BE2C (cell line): ENCODE data around the gene MYO10.
A peak's percentile ranks its signal among the peaks of the same experiment; 100 is the strongest.

Experiments
- DNase-seq: peaks from one replicate; pipeline ENCODE4 v3.0.0-alpha.2; 2020
- H3K27me3 ChIP-seq: fragments of 250-450 bp; sonication (Bioruptor Pico); 2 replicates; pipeline ENCODE4 v1.5.1; 2020; ENCODE audit warnings: mild to moderate bottlenecking
- H3K36me3 ChIP-seq: fragments of 250-450 bp; sonication (Bioruptor Pico); 2 replicates; pipeline ENCODE4 v1.5.1; 2020; ENCODE audit warnings: mild to moderate bottlenecking
- H3K4me1 ChIP-seq: fragments of 250-450 bp; sonication (Bioruptor Pico); 2 replicates; pipeline ENCODE4 v1.5.1; 2020
- H3K4me3 ChIP-seq: 2 replicates; pipeline ENCODE4 v1.5.1; 2011; ENCODE audit warnings: low read depth, low read length
- H3K9me3 ChIP-seq: fragments of 250-450 bp; sonication (Bioruptor Pico); 2 replicates; pipeline ENCODE4 v1.5.1; 2020
- TF ChIP-seq, protein P1 (sequence below): IDR thresholded peaks from 2 replicates; pipeline ENCODE4 v1.5.1; 2012; ENCODE audit warnings: mild to moderate bottlenecking, low read depth, low read length

Gene MYO10

DNA sequence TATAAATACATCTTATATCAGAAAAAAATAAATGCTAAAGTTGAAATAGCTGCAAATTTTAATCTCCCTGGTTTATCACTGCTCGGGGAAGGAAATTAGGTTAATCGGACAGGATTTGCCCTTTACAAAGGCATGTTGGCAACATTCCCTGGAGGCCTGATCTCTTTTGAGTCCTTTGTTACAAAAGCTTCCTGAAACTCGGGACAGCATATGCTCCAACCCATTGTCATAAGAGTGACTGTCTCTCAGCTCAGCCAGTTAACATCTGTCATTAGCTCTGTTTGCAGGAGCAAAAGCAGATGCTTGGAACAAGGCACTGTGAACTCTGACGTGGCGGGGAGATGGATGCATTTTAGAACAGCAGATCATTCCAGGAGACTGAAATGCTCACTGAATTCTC, 80.6 kb downstream of the MYO10 start:
- no peak overlapping the region for H3K4me3 ChIP-seq
- TF ChIP-seq, protein P1, sequence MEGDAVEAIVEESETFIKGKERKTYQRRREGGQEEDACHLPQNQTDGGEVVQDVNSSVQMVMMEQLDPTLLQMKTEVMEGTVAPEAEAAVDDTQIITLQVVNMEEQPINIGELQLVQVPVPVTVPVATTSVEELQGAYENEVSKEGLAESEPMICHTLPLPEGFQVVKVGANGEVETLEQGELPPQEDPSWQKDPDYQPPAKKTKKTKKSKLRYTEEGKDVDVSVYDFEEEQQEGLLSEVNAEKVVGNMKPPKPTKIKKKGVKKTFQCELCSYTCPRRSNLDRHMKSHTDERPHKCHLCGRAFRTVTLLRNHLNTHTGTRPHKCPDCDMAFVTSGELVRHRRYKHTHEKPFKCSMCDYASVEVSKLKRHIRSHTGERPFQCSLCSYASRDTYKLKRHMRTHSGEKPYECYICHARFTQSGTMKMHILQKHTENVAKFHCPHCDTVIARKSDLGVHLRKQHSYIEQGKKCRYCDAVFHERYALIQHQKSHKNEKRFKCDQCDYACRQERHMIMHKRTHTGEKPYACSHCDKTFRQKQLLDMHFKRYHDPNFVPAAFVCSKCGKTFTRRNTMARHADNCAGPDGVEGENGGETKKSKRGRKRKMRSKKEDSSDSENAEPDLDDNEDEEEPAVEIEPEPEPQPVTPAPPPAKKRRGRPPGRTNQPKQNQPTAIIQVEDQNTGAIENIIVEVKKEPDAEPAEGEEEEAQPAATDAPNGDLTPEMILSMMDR, result no peak
- H3K27me3 ChIP-seq, result no peaks in the 10 kb centered on the region
- no peaks in the 10 kb centered on the region for H3K36me3 ChIP-seq
- H3K9me3 ChIP-seq, result no peaks in the 10 kb centered on the region
- H3K4me1 ChIP-seq, result peaks cover 6% of the 10 kb centered on the region
- DNase-seq, result peak; percentile 52

DNA sequence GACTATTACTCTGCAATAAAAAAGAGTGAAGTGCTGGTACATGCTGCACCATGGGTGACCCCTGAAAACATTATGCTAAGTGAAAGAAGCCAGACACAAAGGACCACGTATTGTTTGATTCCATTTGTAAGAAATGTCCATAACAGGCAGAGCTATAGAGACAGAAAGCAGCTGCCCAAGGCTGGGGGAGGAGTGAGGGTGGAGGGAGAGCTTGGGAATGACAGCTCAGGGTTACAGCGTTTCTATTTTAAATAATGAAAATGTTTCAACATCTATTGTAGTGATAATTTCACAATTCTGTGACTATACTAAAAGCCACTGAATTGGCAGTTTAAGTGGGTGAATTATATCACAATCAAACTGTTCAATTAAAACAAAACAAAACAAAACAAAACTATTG, 81.7 kb downstream of the MYO10 start:
- DNase-seq, result no peak
- Histone ChIP-seq H3K9me3 (no peaks in the 10 kb centered on the region), H3K4me1 (peaks cover 6% of the 10 kb centered on the region), H3K4me3 (no peak overlapping the region), H3K36me3 (no peaks in the 10 kb centered on the region), H3K27me3 (no peaks in the 10 kb centered on the region)
- TF ChIP-seq, protein P1, result no peak

DNA sequence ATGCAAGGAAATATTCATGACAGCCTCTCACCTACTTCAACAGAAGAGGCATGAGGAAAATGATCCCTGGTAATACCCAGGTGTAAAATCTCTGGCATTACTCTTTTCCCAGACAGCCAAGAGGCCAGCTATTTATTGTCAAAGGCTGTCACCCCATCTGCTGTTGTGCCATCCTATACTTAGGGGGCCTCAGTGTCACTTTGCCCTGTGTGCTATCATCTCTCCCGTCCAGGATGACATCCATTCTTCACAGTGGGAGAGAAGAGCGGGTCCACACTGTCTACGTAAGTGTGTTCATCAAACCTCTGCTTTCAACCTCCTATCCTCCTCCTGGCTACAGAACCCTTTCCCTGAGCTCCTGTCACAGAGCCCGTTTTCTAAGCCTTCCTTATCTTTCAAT, 82.6 kb downstream of the MYO10 start:
- TF ChIP-seq, protein P1, result no peak
- H3K4me1 ChIP-seq, result peaks cover 6% of the 10 kb centered on the region
- no peaks in the 10 kb centered on the region for H3K9me3 ChIP-seq
- H3K36me3 ChIP-seq, result no peaks in the 10 kb centered on the region
- no peak for DNase-seq
- H3K27me3 ChIP-seq, result no peaks in the 10 kb centered on the region
- no peak overlapping the region for H3K4me3 ChIP-seq

DNA sequence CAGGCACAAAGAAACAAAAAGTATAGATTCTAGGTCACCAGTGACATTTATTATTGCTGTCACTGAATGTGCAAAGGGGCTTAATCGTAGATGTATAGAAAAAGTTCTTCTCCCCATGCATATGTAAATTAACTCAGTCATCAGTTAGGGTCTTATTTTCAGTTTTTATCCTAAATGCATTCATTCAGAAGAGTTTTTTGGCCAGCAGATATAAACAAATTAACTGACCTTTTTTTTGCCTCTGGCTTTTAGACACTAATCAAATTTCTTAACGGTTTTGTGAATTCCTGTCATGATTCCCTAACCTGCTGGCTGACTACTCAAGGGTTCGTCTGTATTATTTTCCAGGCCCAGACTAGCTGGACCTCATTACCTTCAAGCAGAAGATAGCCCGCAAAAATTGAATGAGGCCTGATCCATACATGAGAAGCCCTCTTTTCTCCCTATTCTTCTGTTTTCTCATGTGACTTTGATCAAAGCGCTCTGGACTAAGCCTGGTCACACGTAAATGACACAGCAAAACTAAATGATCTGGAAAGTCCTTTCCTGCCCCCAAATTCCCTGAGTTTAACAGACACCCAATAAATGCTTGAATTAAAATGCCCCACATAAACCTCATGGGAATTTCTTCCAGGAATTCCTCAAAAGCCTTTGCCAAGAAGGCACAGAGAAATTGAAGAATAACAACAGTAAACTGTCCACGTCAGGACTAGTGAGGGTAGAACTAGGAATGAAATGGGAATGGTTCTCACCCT, 83.7 kb downstream of the MYO10 start:
- no peaks in the 10 kb centered on the region for H3K9me3 ChIP-seq
- TF ChIP-seq, protein P1, result no peak
- peaks cover 6% of the 10 kb centered on the region for H3K4me1 ChIP-seq
- H3K36me3 ChIP-seq, result no peaks in the 10 kb centered on the region
- no peak for DNase-seq
- H3K4me3 ChIP-seq, result no peak overlapping the region
- H3K27me3 ChIP-seq, result no peaks in the 10 kb centered on the region

DNA sequence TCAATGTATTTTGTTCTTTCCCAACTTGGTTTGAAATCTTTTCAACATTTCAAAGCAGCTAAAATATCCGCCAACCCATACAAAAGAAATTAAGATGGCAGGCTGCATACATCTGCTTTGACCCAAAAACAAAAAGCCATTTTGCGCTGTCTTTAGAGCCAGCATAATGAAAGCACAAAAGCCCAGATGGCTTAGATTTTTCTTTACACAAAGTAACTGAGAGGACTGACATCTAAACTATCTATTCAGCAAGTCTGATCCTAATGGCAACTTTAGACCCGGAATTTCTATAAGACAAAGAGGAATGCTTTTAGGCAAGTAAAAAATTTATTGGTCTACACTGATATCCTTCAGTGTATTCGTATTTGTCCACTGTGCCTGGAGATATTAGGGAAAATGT, 86.3 kb downstream of the MYO10 start:
- no peaks in the 10 kb centered on the region for H3K27me3 ChIP-seq
- H3K4me1 ChIP-seq, result 0 out of 2 replicates have a peak, but pooled peaks cover 3% of the 10 kb centered on the region
- no peak overlapping the region for H3K4me3 ChIP-seq
- no peaks in the 10 kb centered on the region for H3K36me3 ChIP-seq
- no peak for DNase-seq
- no peaks in the 10 kb centered on the region for H3K9me3 ChIP-seq
- TF ChIP-seq, protein P1, result no peak

DNA sequence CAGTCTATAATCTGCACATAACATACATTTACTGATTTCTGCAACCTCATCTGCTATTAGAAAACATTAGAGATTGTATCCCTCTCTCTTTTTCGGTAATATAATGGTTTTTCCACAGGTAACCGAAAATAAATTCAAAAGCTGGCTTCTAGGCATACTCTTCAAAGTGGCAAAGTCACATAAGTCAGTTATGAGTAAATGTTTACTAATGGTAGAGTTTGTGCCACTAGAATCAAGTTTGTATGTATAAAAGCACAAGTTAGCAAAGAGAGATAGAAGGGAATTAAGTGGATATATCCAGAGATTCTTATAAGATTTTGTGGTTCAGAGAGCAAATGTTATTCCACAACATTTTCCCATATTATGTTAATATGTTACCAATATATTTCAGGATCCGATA, 86.9 kb downstream of the MYO10 start:
- H3K4me1 ChIP-seq, result 0 out of 2 replicates have a peak, but pooled peaks cover 3% of the 10 kb centered on the region
- no peaks in the 10 kb centered on the region for H3K9me3 ChIP-seq
- no peaks in the 10 kb centered on the region for H3K27me3 ChIP-seq
- H3K36me3 ChIP-seq, result no peaks in the 10 kb centered on the region
- no peak for DNase-seq
- H3K4me3 ChIP-seq, result no peak overlapping the region
- TF ChIP-seq, protein P1, result no peak
